GM12891 (cell line): ENCODE results near the gene CERS6.

ENCODE experiments used
- PAX5 ChIP-seq: IDR thresholded peaks from 2 replicates; pipeline ENCODE4 v1.6.1; 2011; ENCODE audit warnings: low read length, moderate library complexity, mild to moderate bottlenecking; ENCODE audit not compliant: insufficient read depth, severe bottlenecking
- POLR2A ChIP-seq: IDR thresholded peaks from 2 replicates; pipeline ENCODE4 v1.6.1; 2011; ENCODE audit warnings: low read depth, low read length, control low read depth
- POLR2AphosphoS5 ChIP-seq: IDR thresholded peaks from 2 replicates; pipeline ENCODE4 v1.6.1; 2011; ENCODE audit warnings: low read depth, low read length, control low read depth

GRCh38 chr2:168633895-168634294 lies 177.8 kb downstream of the CERS6 start:
- TF ChIP-seq POLR2A (no peak), POLR2AphosphoS5 (no peak), PAX5 (no peak)
